ENCODE data around the gene ZDHHC12. TPM values are rescaled to one million over a fixed set of nuclear protein-coding genes. Genes with fewer than 3 reads are reported as not detected.

The ZDHHC12 gene
- total RNA-seq, 2 donors from 2014 or later = 69.9 to 129 TPM

DNA sequence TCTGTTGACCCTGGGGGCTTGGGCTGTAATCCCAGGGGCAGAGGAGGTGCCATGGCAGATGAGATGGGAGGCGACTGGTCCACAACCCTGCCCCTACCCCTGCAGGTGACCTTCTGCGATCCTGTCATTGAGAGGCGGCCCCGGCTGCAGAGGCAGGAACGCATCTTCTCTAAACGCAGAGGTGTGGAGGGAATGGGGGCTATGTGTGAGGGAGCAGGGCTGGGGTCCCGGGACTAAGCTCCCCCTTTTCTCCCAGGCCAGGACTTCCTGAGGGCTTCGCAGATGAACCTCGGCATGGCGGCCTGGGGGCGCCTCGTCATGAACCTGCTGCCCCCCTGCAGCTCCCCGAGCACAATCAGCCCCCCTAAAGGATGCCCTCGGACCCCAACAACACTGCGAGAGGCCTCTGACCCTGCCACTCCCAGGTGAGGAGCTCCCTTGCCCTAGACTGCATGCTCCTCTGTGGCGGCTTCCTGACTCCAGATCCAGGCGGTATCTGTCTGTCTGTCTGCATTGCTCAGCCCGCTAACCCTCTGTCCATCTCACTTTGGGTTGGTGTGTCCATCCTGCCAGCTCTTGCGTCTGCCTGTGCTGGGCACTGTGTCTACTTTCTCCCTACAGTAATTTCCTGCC, 9.9 kb downstream of the ZDHHC12 start:
- Histone ChIP-seq H3K4me3 (no peak overlapping the region), H3K9ac (ENCODE audit: low read depth in 2 of 2, low read length in 2 of 2) (no peak overlapping the region), H3K27ac (no peak overlapping the region), H3K4me1 (no peaks in the 10 kb centered on the region), H3K36me3 (no peaks in the 10 kb centered on the region), H3K9me3 (no peaks in the 10 kb centered on the region), H3K27me3 (no peaks in the 10 kb centered on the region)
- no peak for DNase-seq
- intact Hi-C loops (cut with DNase I) = no loop called here
- TF ChIP-seq, protein P1, sequence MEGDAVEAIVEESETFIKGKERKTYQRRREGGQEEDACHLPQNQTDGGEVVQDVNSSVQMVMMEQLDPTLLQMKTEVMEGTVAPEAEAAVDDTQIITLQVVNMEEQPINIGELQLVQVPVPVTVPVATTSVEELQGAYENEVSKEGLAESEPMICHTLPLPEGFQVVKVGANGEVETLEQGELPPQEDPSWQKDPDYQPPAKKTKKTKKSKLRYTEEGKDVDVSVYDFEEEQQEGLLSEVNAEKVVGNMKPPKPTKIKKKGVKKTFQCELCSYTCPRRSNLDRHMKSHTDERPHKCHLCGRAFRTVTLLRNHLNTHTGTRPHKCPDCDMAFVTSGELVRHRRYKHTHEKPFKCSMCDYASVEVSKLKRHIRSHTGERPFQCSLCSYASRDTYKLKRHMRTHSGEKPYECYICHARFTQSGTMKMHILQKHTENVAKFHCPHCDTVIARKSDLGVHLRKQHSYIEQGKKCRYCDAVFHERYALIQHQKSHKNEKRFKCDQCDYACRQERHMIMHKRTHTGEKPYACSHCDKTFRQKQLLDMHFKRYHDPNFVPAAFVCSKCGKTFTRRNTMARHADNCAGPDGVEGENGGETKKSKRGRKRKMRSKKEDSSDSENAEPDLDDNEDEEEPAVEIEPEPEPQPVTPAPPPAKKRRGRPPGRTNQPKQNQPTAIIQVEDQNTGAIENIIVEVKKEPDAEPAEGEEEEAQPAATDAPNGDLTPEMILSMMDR (IDR thresholded peaks at IDR 0.05) = no peak

DNA sequence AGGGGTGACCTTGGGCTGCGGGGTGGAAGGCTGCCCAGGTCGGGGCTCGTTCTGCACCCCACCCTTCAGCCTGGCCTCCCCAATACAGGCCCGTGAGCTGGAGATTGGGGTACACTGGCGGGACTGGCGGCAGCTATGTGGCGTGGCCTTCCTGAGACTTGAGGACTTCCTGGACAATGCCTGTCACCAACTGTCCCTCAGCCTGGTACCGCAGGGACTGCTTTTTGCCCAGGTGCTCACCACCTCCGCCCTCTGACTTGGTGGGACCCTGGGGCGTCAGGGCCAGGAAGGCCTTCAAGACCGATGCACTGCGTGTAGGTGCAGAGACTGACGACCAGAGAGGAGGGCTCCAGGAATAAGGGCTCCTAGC, 10.5 kb downstream of the ZDHHC12 start:
- Histone ChIP-seq H3K9ac (ENCODE audit: low read depth in 2 of 2, low read length in 2 of 2) (no peak overlapping the region), H3K4me1 (no peaks in the 10 kb centered on the region), H3K36me3 (no peaks in the 10 kb centered on the region), H3K9me3 (no peaks in the 10 kb centered on the region), H3K27ac (no peak overlapping the region), H3K27me3 (no peaks in the 10 kb centered on the region), H3K4me3 (no peak overlapping the region)
- TF ChIP-seq, protein P1 (IDR thresholded peaks at IDR 0.05) = no peak
- intact Hi-C loops (cut with DNase I) = no loop called here
- no peak for DNase-seq

DNA sequence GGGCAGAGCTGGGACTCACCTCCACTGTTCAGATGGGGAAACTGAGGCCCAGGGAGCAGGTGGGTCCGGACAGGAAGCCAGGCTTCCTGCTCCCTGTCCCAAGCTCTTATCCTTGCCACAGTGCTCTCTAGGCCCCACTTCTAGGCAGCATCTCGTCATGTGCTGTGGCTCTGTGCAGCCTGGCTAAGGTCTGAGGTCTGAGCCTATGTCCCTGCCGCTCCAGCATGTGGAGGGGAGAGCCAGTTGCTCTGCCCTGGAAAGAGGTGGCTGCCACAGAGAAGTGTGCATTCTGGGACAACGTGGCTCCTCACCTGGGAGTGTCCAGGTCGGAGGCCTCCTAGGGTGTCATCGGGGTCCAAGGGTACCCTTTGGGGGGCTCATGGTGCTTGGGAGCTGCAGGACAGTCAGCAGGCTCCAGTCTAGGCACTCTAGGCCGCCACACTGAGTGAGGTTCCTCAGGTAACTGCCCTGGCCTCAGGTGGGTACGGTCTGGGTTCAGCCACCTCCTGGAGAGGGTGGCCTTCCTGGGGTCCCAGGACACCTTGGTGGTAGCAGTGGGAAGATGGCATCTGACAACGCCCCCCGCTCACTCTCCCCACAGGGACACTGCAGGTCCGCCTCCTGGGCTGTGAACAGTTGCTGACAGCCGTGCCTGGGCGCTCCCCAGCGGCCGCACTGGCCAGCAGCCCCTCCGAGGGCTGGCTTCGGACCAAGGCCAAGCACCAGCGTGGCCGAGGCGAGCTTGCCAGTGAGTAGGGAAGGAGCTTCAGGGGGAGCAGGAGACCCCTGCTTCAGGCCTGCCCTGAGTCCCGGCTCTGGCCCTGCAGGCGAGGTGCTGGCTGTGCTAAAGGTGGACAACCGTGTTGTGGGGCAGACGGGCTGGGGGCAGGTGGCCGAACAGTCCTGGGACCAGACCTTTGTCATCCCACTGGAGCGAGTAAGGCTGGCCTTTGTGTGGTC, 11.2 kb downstream of the ZDHHC12 start:
- intact Hi-C loops (cut with DNase I) = no loop called here

DNA sequence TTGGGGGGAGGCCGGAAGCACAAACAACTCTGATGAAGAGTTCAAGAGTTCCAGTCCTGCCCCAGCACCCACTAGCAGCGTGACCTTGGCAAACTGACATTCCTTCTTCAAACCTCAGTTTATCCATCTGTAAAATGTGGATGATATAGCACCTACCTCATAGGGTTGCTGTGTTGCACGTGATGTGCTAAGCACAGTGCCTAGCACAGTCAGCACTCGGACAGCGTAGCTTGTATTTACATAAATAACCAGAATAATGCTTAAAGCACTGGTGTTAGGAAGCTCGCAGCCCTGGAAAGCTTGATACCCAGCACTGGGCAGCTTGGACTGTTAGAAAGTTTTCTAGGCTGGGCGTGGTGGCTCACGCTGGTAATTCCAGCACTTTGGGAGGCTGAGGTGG, 16.5 kb downstream of the ZDHHC12 start:
- intact Hi-C loops (cut with DNase I) = no loop called here
- no peaks in the 10 kb centered on the region for H3K36me3 ChIP-seq
- H3K27me3 ChIP-seq = no peaks in the 10 kb centered on the region
- no peak overlapping the region for H3K27ac ChIP-seq
- no peaks in the 10 kb centered on the region for H3K4me1 ChIP-seq
- H3K9me3 ChIP-seq = no peaks in the 10 kb centered on the region
- no peak overlapping the region for H3K4me3 ChIP-seq
- no peak overlapping the region for H3K9ac ChIP-seq (ENCODE audit: low read depth in 2 of 2, low read length in 2 of 2)
- no peak for DNase-seq
- TF ChIP-seq, protein P1 (IDR thresholded peaks at IDR 0.05) = no peak

More for the DNA sequence above, 11.2 kb downstream of the ZDHHC12 start:
- H3K9me3 ChIP-seq = no peaks in the 10 kb centered on the region
- no peak overlapping the region for H3K4me3 ChIP-seq
- TF ChIP-seq, protein P1 (IDR thresholded peaks at IDR 0.05) = no peak
- H3K27ac ChIP-seq = no peak overlapping the region
- no peaks in the 10 kb centered on the region for H3K36me3 ChIP-seq
- no peak for DNase-seq
- H3K27me3 ChIP-seq = no peaks in the 10 kb centered on the region
- H3K4me1 ChIP-seq = no peaks in the 10 kb centered on the region
- no peak overlapping the region for H3K9ac ChIP-seq (ENCODE audit: low read depth in 2 of 2, low read length in 2 of 2)

DNA sequence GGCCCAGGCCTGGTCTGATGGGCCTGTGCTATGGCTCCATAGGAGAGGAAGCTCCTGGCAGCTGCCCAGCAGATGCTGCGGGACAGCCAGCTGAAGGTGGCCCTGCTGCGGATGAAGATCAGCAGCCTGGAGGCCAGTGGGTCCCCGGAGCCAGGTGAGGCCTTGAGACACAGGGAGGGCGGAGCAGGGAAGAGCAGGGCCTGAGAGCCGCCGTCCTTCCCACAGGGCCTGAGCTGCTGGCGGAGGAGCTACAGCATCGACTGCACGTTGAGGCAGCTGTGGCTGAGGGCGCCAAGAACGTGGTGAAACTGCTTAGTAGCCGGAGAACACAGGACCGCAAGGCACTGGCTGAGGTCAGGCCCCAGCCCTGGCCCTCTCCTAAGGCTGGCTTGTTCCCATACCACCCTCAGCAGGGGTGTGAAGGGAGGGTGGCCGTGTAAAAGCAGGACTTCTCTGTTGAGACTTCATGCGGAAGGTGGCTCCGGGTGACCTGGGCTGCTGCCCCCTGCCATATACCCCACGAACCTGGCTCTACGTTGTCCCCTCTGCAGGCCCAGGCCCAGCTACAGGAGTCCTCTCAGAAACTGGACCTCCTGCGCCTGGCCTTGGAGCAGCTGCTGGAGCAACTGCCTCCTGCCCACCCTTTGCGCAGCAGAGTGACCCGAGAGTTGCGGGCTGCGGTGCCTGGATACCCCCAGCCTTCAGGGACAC, 17.1 kb downstream of the ZDHHC12 start:
- Histone ChIP-seq H3K4me3 (no peak overlapping the region), H3K27me3 (no peaks in the 10 kb centered on the region), H3K4me1 (no peaks in the 10 kb centered on the region), H3K36me3 (no peaks in the 10 kb centered on the region), H3K9ac (ENCODE audit: low read depth in 2 of 2, low read length in 2 of 2) (no peak overlapping the region), H3K9me3 (no peaks in the 10 kb centered on the region), H3K27ac (no peak overlapping the region)
- DNase-seq = no peak
- TF ChIP-seq, protein P1 (IDR thresholded peaks at IDR 0.05) = no peak
- intact Hi-C loops (cut with DNase I) = no loop called here
